ENCODE results near the gene GSTM4.

DNA sequence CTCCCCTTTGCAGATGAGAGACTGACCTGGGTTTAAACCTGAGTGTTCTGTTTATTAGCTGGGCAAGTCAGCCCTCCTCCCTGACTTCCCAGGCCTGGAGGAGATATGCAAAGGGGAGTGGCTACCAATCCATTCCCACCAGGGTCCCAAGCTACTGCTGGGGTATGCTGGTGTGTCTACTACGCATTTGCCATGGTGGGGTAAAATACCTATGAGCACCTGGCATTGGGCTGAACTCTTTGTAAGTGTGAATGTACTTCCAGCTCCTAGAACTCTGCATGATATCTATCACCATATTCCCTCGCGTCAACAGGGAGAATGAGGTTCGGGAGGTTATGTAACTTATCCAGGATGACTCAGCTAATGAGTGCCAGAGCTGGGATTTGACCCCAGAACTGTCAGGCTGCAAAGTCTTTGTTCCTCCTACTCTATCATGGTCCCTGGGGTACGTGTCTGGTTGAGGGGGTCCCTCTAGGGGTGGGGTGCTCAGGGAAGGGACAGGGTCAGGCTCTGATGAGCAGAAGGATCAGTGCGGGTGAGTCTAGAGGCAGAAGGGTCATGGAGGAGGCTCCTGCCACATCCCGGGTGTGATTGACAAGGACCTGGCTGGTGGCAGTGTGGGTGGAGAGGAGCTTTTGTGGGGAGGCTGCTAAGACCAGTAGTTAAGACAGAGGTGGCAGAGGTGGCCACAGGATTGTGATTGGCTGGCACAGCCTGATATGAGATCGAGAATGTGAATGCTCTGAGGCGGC, 19.5 kb upstream of the GSTM4 start:
- TF ChIP-seq POLR2A (IDR thresholded peaks at IDR 0.05; ENCODE audit: low read depth) (no peak), EP300 (IDR thresholded peaks at IDR 0.05) (no peak), POLR2AphosphoS5 (IDR thresholded peaks at IDR 0.05) (no peak)
- TF ChIP-seq, protein P1, sequence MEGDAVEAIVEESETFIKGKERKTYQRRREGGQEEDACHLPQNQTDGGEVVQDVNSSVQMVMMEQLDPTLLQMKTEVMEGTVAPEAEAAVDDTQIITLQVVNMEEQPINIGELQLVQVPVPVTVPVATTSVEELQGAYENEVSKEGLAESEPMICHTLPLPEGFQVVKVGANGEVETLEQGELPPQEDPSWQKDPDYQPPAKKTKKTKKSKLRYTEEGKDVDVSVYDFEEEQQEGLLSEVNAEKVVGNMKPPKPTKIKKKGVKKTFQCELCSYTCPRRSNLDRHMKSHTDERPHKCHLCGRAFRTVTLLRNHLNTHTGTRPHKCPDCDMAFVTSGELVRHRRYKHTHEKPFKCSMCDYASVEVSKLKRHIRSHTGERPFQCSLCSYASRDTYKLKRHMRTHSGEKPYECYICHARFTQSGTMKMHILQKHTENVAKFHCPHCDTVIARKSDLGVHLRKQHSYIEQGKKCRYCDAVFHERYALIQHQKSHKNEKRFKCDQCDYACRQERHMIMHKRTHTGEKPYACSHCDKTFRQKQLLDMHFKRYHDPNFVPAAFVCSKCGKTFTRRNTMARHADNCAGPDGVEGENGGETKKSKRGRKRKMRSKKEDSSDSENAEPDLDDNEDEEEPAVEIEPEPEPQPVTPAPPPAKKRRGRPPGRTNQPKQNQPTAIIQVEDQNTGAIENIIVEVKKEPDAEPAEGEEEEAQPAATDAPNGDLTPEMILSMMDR (IDR thresholded peaks at IDR 0.05), result no peak
